K562 (cell line): Measurements from ENCODE around the gene CPTP. TPM values are rescaled to one million over a fixed set of nuclear protein-coding genes. Genes with fewer than 3 reads are reported as not detected.
A peak's percentile ranks its signal among the peaks of the same experiment; 100 is the strongest.

Experiments
- CEBPB ChIP-seq: fragments of 450-650 bp; IDR thresholded peaks from 2 replicates; pipeline ENCODE4 v1.6.1; 2016; ENCODE audit warnings: missing genetic modification characterization, missing compliant biosample characterization
- CTCFL ChIP-seq: IDR thresholded peaks from 2 replicates; pipeline ENCODE4 v1.6.1; 2011; ENCODE audit warnings: borderline replicate concordance, low read depth, mild to moderate bottlenecking, moderate library complexity, low read length; ENCODE audit not compliant: insufficient read depth, poor library complexity, severe bottlenecking
- HCFC1 ChIP-seq: IDR thresholded peaks from 2 replicates; pipeline ENCODE4 v1.6.1; 2012; ENCODE audit warnings: low read depth, low read length, improper control_type of control experiment
- LARP7 ChIP-seq: fragments of 450-650 bp; IDR thresholded peaks from 2 replicates; pipeline ENCODE4 v1.6.1; 2016
- MTA3 ChIP-seq: fragments of 450-650 bp; formaldehyde crosslinking; IDR thresholded peaks from 2 replicates; pipeline ENCODE4 v1.6.1; 2017; ENCODE audit warnings: mild to moderate bottlenecking, borderline replicate concordance
- MYC ChIP-seq, 2 experiments: fragments of 250-450 bp in 1 of 2; sonication (Bioruptor Pico) in 1 of 2; IDR thresholded peaks; 2 replicates each; pipeline versions ENCODE4 v1.5.1 to v1.6.1; 2012 to 2021; ENCODE audit warnings: low read depth in 2 of 2, borderline replicate concordance in 1 of 2, improper control_type of control experiment in 1 of 2, low read length in 1 of 2, mild to moderate bottlenecking in 1 of 2, moderate library complexity in 1 of 2
- PRDM10 ChIP-seq: fragments of 450-650 bp; IDR thresholded peaks from 2 replicates; pipeline ENCODE4 v1.6.1; 2018; ENCODE audit not compliant: partially characterized antibody
- SIX5 ChIP-seq, 2 experiments: IDR thresholded peaks; 2 replicates each; pipeline ENCODE4 v1.6.1; 2011; ENCODE audit warnings: low read length in 2 of 2, borderline replicate concordance in 1 of 2, low read depth in 1 of 2, mild to moderate bottlenecking in 1 of 2, moderate library complexity in 1 of 2; ENCODE audit not compliant: insufficient read depth in 1 of 2
- STAG1 ChIP-seq: sonication (generic); formaldehyde crosslinking; IDR thresholded peaks from 2 replicates; pipeline ENCODE4 v1.5.0; 2020; ENCODE audit warnings: missing genetic modification reagents, borderline replicate concordance
- TAF9B ChIP-seq: fragments of 450-650 bp; IDR thresholded peaks from 2 replicates; pipeline ENCODE4 v1.6.1; 2018; ENCODE audit warnings: mild to moderate bottlenecking; ENCODE audit not compliant: partially characterized antibody
- TBP ChIP-seq: optimal IDR thresholded peaks from 2 replicates; pipeline ENCODE3; 2011; ENCODE audit warnings: low read depth, low read length, improper control_type of control experiment
- TCF7 ChIP-seq: sonication (generic); IDR thresholded peaks from 2 replicates; pipeline ENCODE4 v1.6.1; 2016; ENCODE audit warnings: antibody characterized with exemption, borderline replicate concordance
- ZBTB2 ChIP-seq: fragments of 450-650 bp; IDR thresholded peaks from 2 replicates; pipeline ENCODE4 v1.6.1; 2016; ENCODE audit warnings: antibody characterized with exemption
- ZEB2 ChIP-seq: fragments of 450-650 bp; IDR thresholded peaks from 2 replicates; pipeline ENCODE4 v1.6.1; 2016
- polyA plus RNA-seq, 8 experiments: library from polyadenylated mRNA; depleted of rRNA in 4 of 8; stranded (reverse) in 5 of 8; unstranded in 3 of 8; fragments of >200 nt; fragmentation: Nextera tagmentation in 2 of 8; fragmentation: Illumina TruSeq in 1 of 8; extraction: Ambion mirVana in 2 of 8; extraction: Trizol in 1 of 8; gene quantifications; 2 replicates each; pipeline versions ENCODE4 v1.2.1 to v1.2.3, GENCODE V29; 2011 to 2014; ENCODE audit warnings: inconsistent platforms in 1 of 8, missing spikeins in 1 of 8
- total RNA-seq, 7 experiments: library from RNA; depleted of rRNA in 6 of 7; stranded (reverse); fragments of >200 nt in 6 of 7; fragmentation: Illumina TruSeq in 2 of 7; extraction: Trizol in 2 of 7; gene quantifications; 2 replicates each; pipeline versions ENCODE4 v1.2.1 to v1.2.3, GENCODE V29; 2011 to 2021; ENCODE audit warnings: low replicate concordance in 1 of 7
- TF ChIP-seq, protein P1 (sequence below): IDR thresholded peaks from 3 replicates; pipeline ENCODE4 v1.6.1; 2011; ENCODE audit warnings: borderline replicate concordance, mild to moderate bottlenecking, moderate library complexity; ENCODE audit not compliant: insufficient read length; ENCODE audit errors: extremely low read depth

Gene CPTP
- total and polyA plus RNA-seq, 9 of the 15 experiments (the other 6 are each of a cell fraction or from before 2014, with no cell fraction given) = 0.11 to 25.8 (median 3.5) TPM

- TF ChIP-seq, protein P1, sequence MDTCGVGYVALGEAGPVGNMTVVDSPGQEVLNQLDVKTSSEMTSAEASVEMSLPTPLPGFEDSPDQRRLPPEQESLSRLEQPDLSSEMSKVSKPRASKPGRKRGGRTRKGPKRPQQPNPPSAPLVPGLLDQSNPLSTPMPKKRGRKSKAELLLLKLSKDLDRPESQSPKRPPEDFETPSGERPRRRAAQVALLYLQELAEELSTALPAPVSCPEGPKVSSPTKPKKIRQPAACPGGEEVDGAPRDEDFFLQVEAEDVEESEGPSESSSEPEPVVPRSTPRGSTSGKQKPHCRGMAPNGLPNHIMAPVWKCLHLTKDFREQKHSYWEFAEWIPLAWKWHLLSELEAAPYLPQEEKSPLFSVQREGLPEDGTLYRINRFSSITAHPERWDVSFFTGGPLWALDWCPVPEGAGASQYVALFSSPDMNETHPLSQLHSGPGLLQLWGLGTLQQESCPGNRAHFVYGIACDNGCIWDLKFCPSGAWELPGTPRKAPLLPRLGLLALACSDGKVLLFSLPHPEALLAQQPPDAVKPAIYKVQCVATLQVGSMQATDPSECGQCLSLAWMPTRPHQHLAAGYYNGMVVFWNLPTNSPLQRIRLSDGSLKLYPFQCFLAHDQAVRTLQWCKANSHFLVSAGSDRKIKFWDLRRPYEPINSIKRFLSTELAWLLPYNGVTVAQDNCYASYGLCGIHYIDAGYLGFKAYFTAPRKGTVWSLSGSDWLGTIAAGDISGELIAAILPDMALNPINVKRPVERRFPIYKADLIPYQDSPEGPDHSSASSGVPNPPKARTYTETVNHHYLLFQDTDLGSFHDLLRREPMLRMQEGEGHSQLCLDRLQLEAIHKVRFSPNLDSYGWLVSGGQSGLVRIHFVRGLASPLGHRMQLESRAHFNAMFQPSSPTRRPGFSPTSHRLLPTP = no peak
- no peak for TF ChIP-seq SIX5 (IDR thresholded peaks at IDR 0.05; ENCODE audit: borderline replicate concordance in 1 of 2, insufficient read depth in 1 of 2, low read depth in 1 of 2, low read length in 2 of 2)
- no peak for TF ChIP-seq TCF7
- TF ChIP-seq CTCFL = peak; percentile 38
- TF ChIP-seq TAF9B = no peak
- peak; percentile 16; the same call in 1 of the 2 replicates for TF ChIP-seq HCFC1
- TF ChIP-seq ZBTB2 = peak; percentile 46; the same call in 1 of the 2 replicates
- TF ChIP-seq PRDM10 = peak; percentile 95
- no peak for TF ChIP-seq ZEB2
- TF ChIP-seq LARP7 = no peak
- TF ChIP-seq MYC (IDR thresholded peaks at IDR 0.05; ENCODE audit: low read depth, low read length) = no peak
- TF ChIP-seq MYC (CRISPR knock-in tag; IDR thresholded peaks at IDR 0.05; ENCODE audit: borderline replicate concordance, low read depth) = no peak
- TF ChIP-seq CEBPB (tag) = no peak
- peak; percentile 50; the same call in 1 of the 2 replicates for TF ChIP-seq MTA3
- no peak for TF ChIP-seq TBP
- TF ChIP-seq STAG1 (CRISPR knock-in tag) = peak; percentile 92
Observed at GRCh38 chr1:1291548-1292441, 32.8 kb upstream of the CPTP start (continued).
